Mesendoderm (in vitro differentiated cells): Measurements from ENCODE around the gene TEKT2.

Experiments used
- DNase-seq: peaks from one replicate; pipeline ENCODE4 v3.0.0; 2013
- H2AK5ac ChIP-seq: 2 replicates; pipeline ENCODE4 v1.6.1; 2013; ENCODE audit warnings: low read length, inconsistent platforms
- H2BK120ac ChIP-seq: 2 replicates; pipeline ENCODE4 v1.6.1; 2013; ENCODE audit warnings: low read depth, mild to moderate bottlenecking, low read length, moderate library complexity, mixed read lengths
- H2BK15ac ChIP-seq: replicated peaks from 2 replicates; pipeline ENCODE4 v1.6.1; 2013; ENCODE audit warnings: low read depth, mild to moderate bottlenecking, moderate library complexity
- H2BK5ac ChIP-seq: 2 replicates; pipeline ENCODE4 v1.6.1; 2013; ENCODE audit warnings: low read length, inconsistent platforms
- H3K18ac ChIP-seq: 2 replicates; pipeline ENCODE4 v1.6.1; 2013; ENCODE audit warnings: mild to moderate bottlenecking, low read length, mixed read lengths
- H3K23ac ChIP-seq: one replicate; pipeline ENCODE4 v1.6.1; 2013; ENCODE audit warnings: low read length
- H3K27ac ChIP-seq: 2 replicates; pipeline ENCODE4 v1.5.1; 2013; ENCODE audit warnings: low read depth, mild to moderate bottlenecking, inconsistent platforms, low read length, moderate library complexity
- H3K27me3 ChIP-seq: 2 replicates; pipeline ENCODE4 v1.6.1; 2013; ENCODE audit warnings: low read length, control low read depth, mild to moderate bottlenecking, inconsistent platforms; ENCODE audit not compliant: insufficient read depth, poor library complexity
- H3K36me3 ChIP-seq: 2 replicates; pipeline ENCODE4 v1.6.1; 2013; ENCODE audit warnings: low read length, inconsistent platforms; ENCODE audit not compliant: control insufficient read depth, insufficient read depth
- H3K4ac ChIP-seq: one replicate; pipeline ENCODE4 v1.6.1; 2013; ENCODE audit warnings: low read depth, mild to moderate bottlenecking, low read length, moderate library complexity
- H3K4me1 ChIP-seq: 2 replicates; pipeline ENCODE4 v1.6.1; 2013; ENCODE audit warnings: low read depth, low read length, inconsistent platforms; ENCODE audit not compliant: control insufficient read depth
- H3K4me2 ChIP-seq: 2 replicates; pipeline ENCODE4 v1.6.1; 2013; ENCODE audit warnings: low read length
- H3K4me3 ChIP-seq: 2 replicates; pipeline ENCODE4 v1.5.1; 2013; ENCODE audit warnings: mild to moderate bottlenecking, low read length
- H3K56ac ChIP-seq: one replicate; pipeline ENCODE4 v1.6.1; 2013; ENCODE audit warnings: low read length
- H3K79me1 ChIP-seq: 2 replicates; pipeline ENCODE4 v1.6.1; 2013; ENCODE audit warnings: low read length, inconsistent platforms
- H3K79me2 ChIP-seq: 2 replicates; pipeline ENCODE4 v1.6.1; 2013; ENCODE audit warnings: mild to moderate bottlenecking, low read length; ENCODE audit not compliant: control insufficient read depth, insufficient read depth
- H3K9ac ChIP-seq: 2 replicates; pipeline ENCODE4 v1.6.1; 2013; ENCODE audit warnings: low read length, inconsistent platforms
- H4K5ac ChIP-seq: one replicate; pipeline ENCODE4 v1.6.1; 2013; ENCODE audit warnings: low read length
- H4K8ac ChIP-seq: one replicate; pipeline ENCODE4 v1.6.1; 2013; ENCODE audit warnings: low read depth, mild to moderate bottlenecking, control low read depth, low read length, moderate library complexity
- WGBS: extraction: QIAGEN DNeasy Blood & Tissue Kit; methylation state at CpG from one replicate; pipeline ENCODE4 v1.1.7; 2013; ENCODE audit warnings: low lambda C conversion rate, missing lambda C conversion rate; ENCODE audit not compliant: insufficient coverage; ENCODE audit errors: extremely low coverage; 5-methylcytosine and 5-hydroxymethylcytosine counted together

TEKT2 gene

GRCh38 chr1:36093226-36093625 is 9.3 kb downstream of the TEKT2 start:
- Histone ChIP-seq H3K27ac (no peak overlapping the region), H3K4me2 (no peak overlapping the region), H2BK120ac (no peak overlapping the region), H2BK15ac (no peak overlapping the region), H3K4me1 (peaks cover 1% of the 10 kb centered on the region), H3K79me1 (peaks cover 11% of the 10 kb centered on the region), H3K79me2 (peaks cover 7% of the 10 kb centered on the region), H3K4me3 (no peak overlapping the region), H2BK5ac (no peak overlapping the region), H2AK5ac (no peak overlapping the region), H3K56ac (no peak overlapping the region), H3K27me3 (no peaks in the 10 kb centered on the region), H4K8ac (no peak overlapping the region), H4K5ac (no peak overlapping the region), H3K18ac (no peak overlapping the region), H3K9ac (no peak overlapping the region), H3K23ac (no peak overlapping the region), H3K36me3 (peaks cover 14% of the 10 kb centered on the region), H3K4ac (no peak overlapping the region)
- DNase-seq = no peak
- no CpG with 5 or more reads among the region's 7 CpGs for WGBS

GRCh38 chr1:36093929-36094328 is 10.0 kb downstream of the TEKT2 start:
- no peak overlapping the region for H4K5ac ChIP-seq
- no peak overlapping the region for H3K4ac ChIP-seq
- H3K79me1 ChIP-seq = peaks cover 11% of the 10 kb centered on the region
- no peak overlapping the region for H2BK15ac ChIP-seq
- no peaks in the 10 kb centered on the region for H3K27me3 ChIP-seq
- no peak overlapping the region for H3K4me3 ChIP-seq
- peaks cover 7% of the 10 kb centered on the region for H3K79me2 ChIP-seq
- H4K8ac ChIP-seq = no peak overlapping the region
- no CpG with 5 or more reads among the region's 3 CpGs for WGBS
- H3K36me3 ChIP-seq = peaks cover 14% of the 10 kb centered on the region
- H2AK5ac ChIP-seq = no peak overlapping the region
- H3K4me2 ChIP-seq = no peak overlapping the region
- H3K56ac ChIP-seq = no peak overlapping the region
- H2BK120ac ChIP-seq = no peak overlapping the region
- H3K4me1 ChIP-seq = no peaks in the 10 kb centered on the region
- no peak overlapping the region for H3K18ac ChIP-seq
- no peak overlapping the region for H3K9ac ChIP-seq
- no peak for DNase-seq
- no peak overlapping the region for H3K27ac ChIP-seq
- no peak overlapping the region for H3K23ac ChIP-seq
- H2BK5ac ChIP-seq = no peak overlapping the region

- Histone ChIP-seq H2BK120ac (no peak overlapping the region), H3K27ac (no peak overlapping the region), H3K9ac (no peak overlapping the region), H2BK15ac (no peak overlapping the region), H2BK5ac (no peak overlapping the region), H3K36me3 (peaks cover 14% of the 10 kb centered on the region), H3K79me1 (peaks cover 5% of the 10 kb centered on the region), H3K18ac (no peak overlapping the region), H3K4me1 (no peaks in the 10 kb centered on the region), H4K5ac (no peak overlapping the region), H4K8ac (no peak overlapping the region), H3K56ac (no peak overlapping the region), H3K4me3 (no peak overlapping the region), H3K4me2 (no peak overlapping the region), H3K79me2 (peaks cover 2% of the 10 kb centered on the region), H3K27me3 (no peaks in the 10 kb centered on the region), H3K23ac (no peak overlapping the region), H3K4ac (no peak overlapping the region), H2AK5ac (no peak overlapping the region)
- DNase-seq = no peak
- WGBS = no CpG with 5 or more reads among the region's 8 CpGs
Measured at GRCh38 chr1:36094621-36095061, 10.7 kb downstream of the TEKT2 start.

- Histone ChIP-seq H2BK120ac (no peak overlapping the region), H3K36me3 (peaks cover 14% of the 10 kb centered on the region), H3K4ac (no peak overlapping the region), H2BK15ac (no peak overlapping the region), H3K4me2 (no peak overlapping the region), H3K18ac (no peak overlapping the region), H3K9ac (no peak overlapping the region), H3K27me3 (no peaks in the 10 kb centered on the region), H2BK5ac (no peak overlapping the region), H3K56ac (no peak overlapping the region), H3K4me1 (no peaks in the 10 kb centered on the region), H4K8ac (no peak overlapping the region), H3K4me3 (no peak overlapping the region), H3K79me1 (peaks cover 2% of the 10 kb centered on the region), H4K5ac (no peak overlapping the region), H2AK5ac (no peak overlapping the region), H3K27ac (no peak overlapping the region), H3K79me2 (no peaks in the 10 kb centered on the region), H3K23ac (no peak overlapping the region)
- no peak for DNase-seq
- no CpG with 5 or more reads among the region's 15 CpGs for WGBS
Measured at GRCh38 chr1:36095760-36096405, 12.0 kb downstream of the TEKT2 start.

- no peak overlapping the region for H2AK5ac ChIP-seq
- H3K27me3 ChIP-seq = no peaks in the 10 kb centered on the region
- peak overlapping the region; percentile 15 for H3K56ac ChIP-seq
- no CpG with 5 or more reads among the region's 16 CpGs for WGBS
- no peak overlapping the region for H4K8ac ChIP-seq
- H4K5ac ChIP-seq = no peak overlapping the region
- no peak overlapping the region for H3K23ac ChIP-seq
- no peak overlapping the region for H3K9ac ChIP-seq
- no peak overlapping the region for H2BK5ac ChIP-seq
- no peak overlapping the region for H3K18ac ChIP-seq
- peaks cover 12% of the 10 kb centered on the region for H3K36me3 ChIP-seq
- no peaks in the 10 kb centered on the region for H3K4me1 ChIP-seq
- no peak overlapping the region for H3K27ac ChIP-seq
- DNase-seq = peak; percentile 82
- no peak overlapping the region for H2BK15ac ChIP-seq
- no peak overlapping the region for H3K4me2 ChIP-seq
- H3K4ac ChIP-seq = no peak overlapping the region
- no peaks in the 10 kb centered on the region for H3K79me2 ChIP-seq
- no peak overlapping the region for H2BK120ac ChIP-seq
- H3K79me1 ChIP-seq = no peaks in the 10 kb centered on the region
- no peak overlapping the region for H3K4me3 ChIP-seq
Measured at GRCh38 chr1:36096500-36097432, 12.9 kb downstream of the TEKT2 start.
